ENCODE data around the gene SSC4D.
"Not testable (repeated sequence)": the region's sequence is repeated elsewhere in the genome, so short reads cannot be mapped to it uniquely, and the experiment has no call there.

DNA sequence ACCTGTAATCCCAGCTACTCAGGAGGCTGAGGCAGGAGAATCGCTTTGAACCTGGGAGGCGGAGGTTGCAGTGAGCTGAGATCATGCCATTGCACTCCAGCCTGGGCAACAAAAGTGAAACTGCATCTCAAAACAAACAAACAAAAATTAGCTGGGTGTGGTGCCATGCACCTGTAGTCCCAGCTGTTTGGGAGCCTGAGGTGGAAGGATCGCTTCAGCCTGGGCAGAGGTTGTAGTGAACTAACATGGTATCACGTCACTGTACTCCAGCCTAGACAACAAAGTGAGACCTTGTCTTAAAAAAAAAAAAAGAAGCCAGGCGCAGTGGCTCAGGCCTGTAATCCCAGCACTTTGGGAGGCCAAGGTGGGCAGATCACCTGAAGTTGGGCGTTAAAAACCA, 21.7 kb downstream of the SSC4D start:
- not testable (repeated sequence) for TF ChIP-seq FOXP1 (CRISPR knock-in tag; IDR thresholded peaks at IDR 0.05; ENCODE audit: borderline replicate concordance); ZNF121 (CRISPR knock-in tag; IDR thresholded peaks at IDR 0.05); ZNF671 (CRISPR knock-in tag; IDR thresholded peaks at IDR 0.05); TCF7 (CRISPR knock-in tag; IDR thresholded peaks at IDR 0.05; ENCODE audit: low read depth)
- TF ChIP-seq, protein P1, sequence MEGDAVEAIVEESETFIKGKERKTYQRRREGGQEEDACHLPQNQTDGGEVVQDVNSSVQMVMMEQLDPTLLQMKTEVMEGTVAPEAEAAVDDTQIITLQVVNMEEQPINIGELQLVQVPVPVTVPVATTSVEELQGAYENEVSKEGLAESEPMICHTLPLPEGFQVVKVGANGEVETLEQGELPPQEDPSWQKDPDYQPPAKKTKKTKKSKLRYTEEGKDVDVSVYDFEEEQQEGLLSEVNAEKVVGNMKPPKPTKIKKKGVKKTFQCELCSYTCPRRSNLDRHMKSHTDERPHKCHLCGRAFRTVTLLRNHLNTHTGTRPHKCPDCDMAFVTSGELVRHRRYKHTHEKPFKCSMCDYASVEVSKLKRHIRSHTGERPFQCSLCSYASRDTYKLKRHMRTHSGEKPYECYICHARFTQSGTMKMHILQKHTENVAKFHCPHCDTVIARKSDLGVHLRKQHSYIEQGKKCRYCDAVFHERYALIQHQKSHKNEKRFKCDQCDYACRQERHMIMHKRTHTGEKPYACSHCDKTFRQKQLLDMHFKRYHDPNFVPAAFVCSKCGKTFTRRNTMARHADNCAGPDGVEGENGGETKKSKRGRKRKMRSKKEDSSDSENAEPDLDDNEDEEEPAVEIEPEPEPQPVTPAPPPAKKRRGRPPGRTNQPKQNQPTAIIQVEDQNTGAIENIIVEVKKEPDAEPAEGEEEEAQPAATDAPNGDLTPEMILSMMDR (IDR thresholded peaks at IDR 0.05) = not testable (repeated sequence)
- TF ChIP-seq, protein P2, sequence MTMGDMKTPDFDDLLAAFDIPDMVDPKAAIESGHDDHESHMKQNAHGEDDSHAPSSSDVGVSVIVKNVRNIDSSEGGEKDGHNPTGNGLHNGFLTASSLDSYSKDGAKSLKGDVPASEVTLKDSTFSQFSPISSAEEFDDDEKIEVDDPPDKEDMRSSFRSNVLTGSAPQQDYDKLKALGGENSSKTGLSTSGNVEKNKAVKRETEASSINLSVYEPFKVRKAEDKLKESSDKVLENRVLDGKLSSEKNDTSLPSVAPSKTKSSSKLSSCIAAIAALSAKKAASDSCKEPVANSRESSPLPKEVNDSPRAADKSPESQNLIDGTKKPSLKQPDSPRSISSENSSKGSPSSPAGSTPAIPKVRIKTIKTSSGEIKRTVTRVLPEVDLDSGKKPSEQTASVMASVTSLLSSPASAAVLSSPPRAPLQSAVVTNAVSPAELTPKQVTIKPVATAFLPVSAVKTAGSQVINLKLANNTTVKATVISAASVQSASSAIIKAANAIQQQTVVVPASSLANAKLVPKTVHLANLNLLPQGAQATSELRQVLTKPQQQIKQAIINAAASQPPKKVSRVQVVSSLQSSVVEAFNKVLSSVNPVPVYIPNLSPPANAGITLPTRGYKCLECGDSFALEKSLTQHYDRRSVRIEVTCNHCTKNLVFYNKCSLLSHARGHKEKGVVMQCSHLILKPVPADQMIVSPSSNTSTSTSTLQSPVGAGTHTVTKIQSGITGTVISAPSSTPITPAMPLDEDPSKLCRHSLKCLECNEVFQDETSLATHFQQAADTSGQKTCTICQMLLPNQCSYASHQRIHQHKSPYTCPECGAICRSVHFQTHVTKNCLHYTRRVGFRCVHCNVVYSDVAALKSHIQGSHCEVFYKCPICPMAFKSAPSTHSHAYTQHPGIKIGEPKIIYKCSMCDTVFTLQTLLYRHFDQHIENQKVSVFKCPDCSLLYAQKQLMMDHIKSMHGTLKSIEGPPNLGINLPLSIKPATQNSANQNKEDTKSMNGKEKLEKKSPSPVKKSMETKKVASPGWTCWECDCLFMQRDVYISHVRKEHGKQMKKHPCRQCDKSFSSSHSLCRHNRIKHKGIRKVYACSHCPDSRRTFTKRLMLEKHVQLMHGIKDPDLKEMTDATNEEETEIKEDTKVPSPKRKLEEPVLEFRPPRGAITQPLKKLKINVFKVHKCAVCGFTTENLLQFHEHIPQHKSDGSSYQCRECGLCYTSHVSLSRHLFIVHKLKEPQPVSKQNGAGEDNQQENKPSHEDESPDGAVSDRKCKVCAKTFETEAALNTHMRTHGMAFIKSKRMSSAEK (CRISPR knock-in tag; IDR thresholded peaks at IDR 0.05; ENCODE audit: borderline replicate concordance) = not testable (repeated sequence)
- TF ChIP-seq, protein P3, sequence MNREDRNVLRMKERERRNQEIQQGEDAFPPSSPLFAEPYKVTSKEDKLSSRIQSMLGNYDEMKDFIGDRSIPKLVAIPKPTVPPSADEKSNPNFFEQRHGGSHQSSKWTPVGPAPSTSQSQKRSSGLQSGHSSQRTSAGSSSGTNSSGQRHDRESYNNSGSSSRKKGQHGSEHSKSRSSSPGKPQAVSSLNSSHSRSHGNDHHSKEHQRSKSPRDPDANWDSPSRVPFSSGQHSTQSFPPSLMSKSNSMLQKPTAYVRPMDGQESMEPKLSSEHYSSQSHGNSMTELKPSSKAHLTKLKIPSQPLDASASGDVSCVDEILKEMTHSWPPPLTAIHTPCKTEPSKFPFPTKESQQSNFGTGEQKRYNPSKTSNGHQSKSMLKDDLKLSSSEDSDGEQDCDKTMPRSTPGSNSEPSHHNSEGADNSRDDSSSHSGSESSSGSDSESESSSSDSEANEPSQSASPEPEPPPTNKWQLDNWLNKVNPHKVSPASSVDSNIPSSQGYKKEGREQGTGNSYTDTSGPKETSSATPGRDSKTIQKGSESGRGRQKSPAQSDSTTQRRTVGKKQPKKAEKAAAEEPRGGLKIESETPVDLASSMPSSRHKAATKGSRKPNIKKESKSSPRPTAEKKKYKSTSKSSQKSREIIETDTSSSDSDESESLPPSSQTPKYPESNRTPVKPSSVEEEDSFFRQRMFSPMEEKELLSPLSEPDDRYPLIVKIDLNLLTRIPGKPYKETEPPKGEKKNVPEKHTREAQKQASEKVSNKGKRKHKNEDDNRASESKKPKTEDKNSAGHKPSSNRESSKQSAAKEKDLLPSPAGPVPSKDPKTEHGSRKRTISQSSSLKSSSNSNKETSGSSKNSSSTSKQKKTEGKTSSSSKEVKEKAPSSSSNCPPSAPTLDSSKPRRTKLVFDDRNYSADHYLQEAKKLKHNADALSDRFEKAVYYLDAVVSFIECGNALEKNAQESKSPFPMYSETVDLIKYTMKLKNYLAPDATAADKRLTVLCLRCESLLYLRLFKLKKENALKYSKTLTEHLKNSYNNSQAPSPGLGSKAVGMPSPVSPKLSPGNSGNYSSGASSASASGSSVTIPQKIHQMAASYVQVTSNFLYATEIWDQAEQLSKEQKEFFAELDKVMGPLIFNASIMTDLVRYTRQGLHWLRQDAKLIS (CRISPR knock-in tag; IDR thresholded peaks at IDR 0.05; ENCODE audit: borderline replicate concordance) = not testable (repeated sequence)
- TF ChIP-seq, protein P4, sequence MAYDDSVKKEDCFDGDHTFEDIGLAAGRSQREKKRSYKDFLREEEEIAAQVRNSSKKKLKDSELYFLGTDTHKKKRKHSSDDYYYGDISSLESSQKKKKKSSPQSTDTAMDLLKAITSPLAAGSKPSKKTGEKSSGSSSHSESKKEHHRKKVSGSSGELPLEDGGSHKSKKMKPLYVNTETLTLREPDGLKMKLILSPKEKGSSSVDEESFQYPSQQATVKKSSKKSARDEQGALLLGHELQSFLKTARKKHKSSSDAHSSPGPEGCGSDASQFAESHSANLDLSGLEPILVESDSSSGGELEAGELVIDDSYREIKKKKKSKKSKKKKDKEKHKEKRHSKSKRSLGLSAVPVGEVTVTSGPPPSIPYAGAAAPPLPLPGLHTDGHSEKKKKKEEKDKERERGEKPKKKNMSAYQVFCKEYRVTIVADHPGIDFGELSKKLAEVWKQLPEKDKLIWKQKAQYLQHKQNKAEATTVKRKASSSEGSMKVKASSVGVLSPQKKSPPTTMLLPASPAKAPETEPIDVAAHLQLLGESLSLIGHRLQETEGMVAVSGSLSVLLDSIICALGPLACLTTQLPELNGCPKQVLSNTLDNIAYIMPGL (CRISPR knock-in tag; IDR thresholded peaks at IDR 0.05) = not testable (repeated sequence)
- TF ChIP-seq, protein P5, sequence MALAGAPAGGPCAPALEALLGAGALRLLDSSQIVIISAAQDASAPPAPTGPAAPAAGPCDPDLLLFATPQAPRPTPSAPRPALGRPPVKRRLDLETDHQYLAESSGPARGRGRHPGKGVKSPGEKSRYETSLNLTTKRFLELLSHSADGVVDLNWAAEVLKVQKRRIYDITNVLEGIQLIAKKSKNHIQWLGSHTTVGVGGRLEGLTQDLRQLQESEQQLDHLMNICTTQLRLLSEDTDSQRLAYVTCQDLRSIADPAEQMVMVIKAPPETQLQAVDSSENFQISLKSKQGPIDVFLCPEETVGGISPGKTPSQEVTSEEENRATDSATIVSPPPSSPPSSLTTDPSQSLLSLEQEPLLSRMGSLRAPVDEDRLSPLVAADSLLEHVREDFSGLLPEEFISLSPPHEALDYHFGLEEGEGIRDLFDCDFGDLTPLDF (CRISPR knock-in tag; IDR thresholded peaks at IDR 0.05) = not testable (repeated sequence)
- TF ChIP-seq, protein P6, sequence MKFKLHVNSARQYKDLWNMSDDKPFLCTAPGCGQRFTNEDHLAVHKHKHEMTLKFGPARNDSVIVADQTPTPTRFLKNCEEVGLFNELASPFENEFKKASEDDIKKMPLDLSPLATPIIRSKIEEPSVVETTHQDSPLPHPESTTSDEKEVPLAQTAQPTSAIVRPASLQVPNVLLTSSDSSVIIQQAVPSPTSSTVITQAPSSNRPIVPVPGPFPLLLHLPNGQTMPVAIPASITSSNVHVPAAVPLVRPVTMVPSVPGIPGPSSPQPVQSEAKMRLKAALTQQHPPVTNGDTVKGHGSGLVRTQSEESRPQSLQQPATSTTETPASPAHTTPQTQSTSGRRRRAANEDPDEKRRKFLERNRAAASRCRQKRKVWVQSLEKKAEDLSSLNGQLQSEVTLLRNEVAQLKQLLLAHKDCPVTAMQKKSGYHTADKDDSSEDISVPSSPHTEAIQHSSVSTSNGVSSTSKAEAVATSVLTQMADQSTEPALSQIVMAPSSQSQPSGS (CRISPR knock-in tag; IDR thresholded peaks at IDR 0.05; ENCODE audit: borderline replicate concordance, low read depth) = not testable (repeated sequence)

Data from WTC11 (cell line).